Naive thymus-derived CD8-positive, alpha-beta T cell (primary cell): Measurements from ENCODE around the gene JAGN1. TPM values are rescaled to one million over a fixed set of nuclear protein-coding genes. Genes with fewer than 3 reads are reported as not detected.
"Not testable (repeated sequence)": the region's sequence is repeated elsewhere in the genome, so short reads cannot be mapped to it uniquely, and the experiment has no call there.

Experiments used
- ATAC-seq, 2 donors: fragments of 150-1000 bp; cut with Tn5 transposase in 1 of 2; sonication (Bioruptor Pico), chemical (Tn5 transposase) in 1 of 2; 1 replicate in 1 of 2; 2 replicates in 1 of 2; pipeline ENCODE4 v1.10.0; 2021; ENCODE audit warnings: mild to moderate bottlenecking in 2 of 2, moderate library complexity in 2 of 2
- POLR2A ChIA-PET: fragments of 350-600 bp; sonication (Branson Sonifier 250); formaldehyde crosslinking; loops from one replicate; lab custom pipeline; 2021; ENCODE audit warnings: antibody characterized with exemption; lab: Charles Lee
- DNase-seq, 10 donors: peaks; one replicate each; pipeline versions ENCODE4 v3.0.0 to v3.0.0-alpha.2; 2020 to 2022
- H3K27ac Mint-ChIP-seq, 10 donors: one replicate each; pipeline ENCODE4 v1.8.0; 2020 to 2022; ENCODE audit warnings: mild to moderate bottlenecking in 10 of 10, mixed read lengths in 10 of 10, moderate library complexity in 4 of 10, inconsistent platforms in 1 of 10
- H3K27me3 Mint-ChIP-seq, 5 donors: one replicate each; pipeline ENCODE4 v1.8.0; 2021 to 2022; ENCODE audit warnings: mixed read lengths in 5 of 5
- H3K36me3 Mint-ChIP-seq, 3 donors: one replicate each; pipeline ENCODE4 v1.8.0; 2020 to 2022; ENCODE audit warnings: mixed read lengths in 3 of 3, mild to moderate bottlenecking in 2 of 3, inconsistent platforms in 1 of 3
- H3K4me1 Mint-ChIP-seq, 4 donors: one replicate each; pipeline ENCODE4 v1.8.0; 2021 to 2022; ENCODE audit warnings: mixed read lengths in 4 of 4
- H3K4me3 Mint-ChIP-seq, 10 donors: one replicate each; pipeline ENCODE4 v1.8.0; 2020 to 2022; ENCODE audit warnings: mild to moderate bottlenecking in 10 of 10, mixed read lengths in 10 of 10, moderate library complexity in 6 of 10, inconsistent platforms in 1 of 10
- H3K9me3 Mint-ChIP-seq, 9 donors: one replicate each; pipeline ENCODE4 v1.8.0; 2020 to 2022; ENCODE audit warnings: mixed read lengths in 9 of 9, mild to moderate bottlenecking in 3 of 9, inconsistent platforms in 1 of 9, moderate library complexity in 1 of 9
- polyA plus RNA-seq, 3 donors: library from polyadenylated mRNA; unstranded; fragments of 300-500 nt; fragmentation: Illumina TruSeq; gene quantifications; one replicate each; pipeline ENCODE4 v1.2.3, GENCODE V29; 2021
- total RNA-seq, 8 experiments: library from RNA in 2 of 8; stranded (reverse) in 2 of 8; gene quantifications; one replicate each; pipeline ENCODE4 v1.2.3 and lab custom pipeline; 2021 to 2026

The JAGN1 gene
- total and polyA plus RNA-seq, 5 experiments from 2014 or later, result 38.0 to 48.5 (median 39.8) TPM

DNA sequence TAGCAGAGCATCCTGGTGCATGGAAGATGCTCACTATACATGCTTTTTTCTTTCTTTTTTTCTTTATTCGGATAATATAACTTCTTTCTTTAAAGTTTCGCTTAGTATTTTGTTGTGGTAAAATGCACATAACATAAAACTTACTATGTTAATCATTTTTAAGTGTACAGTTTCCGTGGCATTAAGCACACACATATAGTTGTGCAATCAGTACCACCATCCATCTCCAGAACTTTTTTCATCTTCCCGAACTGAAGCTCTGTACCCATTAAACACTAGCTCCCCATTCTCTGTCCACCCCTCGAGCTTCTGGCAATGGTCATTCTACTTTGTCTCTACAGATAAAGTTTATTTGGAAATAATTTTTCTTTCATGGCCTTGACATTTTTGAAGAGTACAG, 1.0 kb upstream of the JAGN1 start:
- Mint-ChIP-seq H3K36me3 (peaks cover 5 to 23% (median 6%) of the 10 kb centered on the region in 3 donors), H3K27ac (peak overlapping the region in 9 of 10 donors; percentile 94 to 100 (median 100)), H3K27me3 (no peaks in the 10 kb centered on the region), H3K9me3 (peaks cover 0 to 2% (median 0%) of the 10 kb centered on the region in 9 donors), H3K4me1 (peaks cover 17 to 34% (median 33%) of the 10 kb centered on the region in 4 donors), H3K4me3 (peak overlapping the region in 5 of 10 donors; percentile 93 to 99 (median 97))
- POLR2A ChIA-PET, result interaction anchor here (0.6 to 3.5 kb wide), 8 partner anchors 12 to 493 kb away, joined by 3 to 52 read pairs (median 7); partner anchors contain the start of genes CRELD1, IL17RE and TTLL3
- ATAC-seq (no peak), DNase-seq (no peak)

DNA sequence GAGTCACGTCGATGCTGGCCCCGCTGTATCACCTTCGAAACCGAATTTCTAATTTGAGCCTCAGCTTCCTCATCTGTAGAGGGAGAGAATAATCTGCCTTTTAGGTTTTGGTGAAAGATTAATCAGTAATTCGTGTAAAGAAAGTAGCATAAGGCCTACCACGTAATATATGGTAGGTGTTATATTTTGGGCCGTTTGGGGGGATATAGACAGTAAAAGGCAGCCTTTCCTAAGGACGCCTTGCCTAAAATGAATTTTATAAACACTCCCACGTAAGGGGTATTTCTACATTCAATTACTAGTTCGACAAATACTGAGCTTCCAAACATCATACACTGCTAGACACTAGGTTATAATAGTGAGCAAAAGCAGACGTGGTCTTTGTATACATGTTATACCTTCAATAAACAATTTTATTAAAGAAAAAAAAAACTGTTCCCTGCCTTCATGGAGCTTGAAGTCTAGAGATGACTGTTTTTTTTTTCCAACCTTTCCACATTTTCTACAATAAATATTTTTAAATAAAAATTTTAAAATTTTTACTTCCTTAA, 737 bp downstream of the JAGN1 start:
- H3K27ac Mint-ChIP-seq, result peak overlapping the region; percentile 94 to 100 (median 100)
- no peak for DNase-seq
- H3K9me3 Mint-ChIP-seq, result peaks cover 0 to 2% (median 0%) of the 10 kb centered on the region in 9 donors
- ATAC-seq, result peak in 1 of 2 donors; percentile 0
- H3K36me3 Mint-ChIP-seq, result peaks cover 5 to 30% (median 6%) of the 10 kb centered on the region in 3 donors
- no peaks in the 10 kb centered on the region for H3K27me3 Mint-ChIP-seq
- POLR2A ChIA-PET, result interaction anchor here (0.5 to 3.5 kb wide), 17 partner anchors 10 to 528 kb away, joined by 3 to 52 read pairs (median 4); partner anchors contain the start of genes BRPF1, CRELD1, IL17RE and MTMR14
- peaks cover 23 to 49% (median 44%) of the 10 kb centered on the region in 4 donors for H3K4me1 Mint-ChIP-seq
- H3K4me3 Mint-ChIP-seq, result peak overlapping the region; percentile 93 to 99 (median 96)

DNA sequence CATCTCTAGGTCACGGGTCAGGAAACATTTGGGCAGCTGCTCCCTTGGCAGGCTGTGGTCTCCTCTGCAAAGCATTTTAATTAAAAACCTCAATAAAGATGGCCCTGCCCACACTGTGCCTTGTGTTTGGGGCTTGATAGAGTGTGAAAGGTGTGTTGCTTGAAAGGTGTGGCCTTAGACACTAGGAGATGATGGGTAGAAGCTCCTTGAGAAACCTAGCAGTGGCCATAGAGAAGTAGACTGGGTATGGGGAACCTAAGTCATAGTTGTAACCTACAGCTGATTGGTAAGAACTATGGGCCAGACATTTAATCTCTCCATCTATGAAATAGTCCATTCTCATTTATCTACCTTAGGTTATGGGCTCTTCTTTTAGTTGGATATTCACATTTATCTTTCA, 3.3 kb downstream of the JAGN1 start:
- H3K27ac Mint-ChIP-seq, result peak overlapping the region in 7 of 10 donors; percentile 26 to 81 (median 73)
- ATAC-seq (no peak), DNase-seq (no peak)
- no peaks in the 10 kb centered on the region for H3K27me3 Mint-ChIP-seq
- H3K4me3 Mint-ChIP-seq, result peak overlapping the region in 3 of 10 donors; percentile 8 to 45 (median 18)
- POLR2A ChIA-PET, result interaction anchor here (1.0 to 3.9 kb wide), 4 partner anchors 10 to 93 kb away, joined by 3 to 17 read pairs (median 6); partner anchors contain the start of genes CRELD1 and EMC3
- peaks cover 0 to 2% (median 0%) of the 10 kb centered on the region in 9 donors for H3K9me3 Mint-ChIP-seq
- H3K4me1 Mint-ChIP-seq, result peaks cover 29 to 66% (median 60%) of the 10 kb centered on the region in 4 donors
- peaks cover 5 to 30% (median 6%) of the 10 kb centered on the region in 3 donors for H3K36me3 Mint-ChIP-seq

DNA sequence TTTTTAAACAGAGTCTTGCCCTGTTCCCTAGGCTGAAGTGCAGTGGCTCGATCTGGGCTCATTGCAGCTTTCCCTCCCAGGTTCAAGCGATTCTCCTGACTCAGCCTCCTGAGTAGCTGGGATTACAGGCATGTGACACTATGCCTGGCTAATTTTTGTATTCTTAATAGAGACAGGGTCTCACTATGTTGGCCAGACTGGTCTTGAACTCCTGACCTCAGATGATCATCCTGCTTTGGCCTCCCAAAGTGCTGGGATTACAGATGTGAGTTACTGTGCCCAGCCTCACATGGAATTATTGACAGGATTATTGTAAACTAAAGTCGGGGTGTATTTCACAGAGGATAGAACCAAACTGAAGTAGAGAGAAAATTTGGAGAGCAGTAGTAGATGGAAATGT, 5.3 kb downstream of the JAGN1 start:
- Mint-ChIP-seq H3K36me3 (peaks cover 5 to 30% (median 6%) of the 10 kb centered on the region in 3 donors), H3K4me1 (peaks cover 27 to 64% (median 58%) of the 10 kb centered on the region in 4 donors), H3K27ac (peak overlapping the region in 7 of 10 donors; percentile 9 to 79 (median 61))
- not testable (repeated sequence) for H3K9me3 Mint-ChIP-seq, H3K4me3 Mint-ChIP-seq, DNase-seq, ATAC-seq, H3K27me3 Mint-ChIP-seq
- POLR2A ChIA-PET, result interaction anchor here (3.9 kb wide), 1 partner anchor 38 kb away, joined by 17 read pairs; the partner anchor contains the start of gene CRELD1

DNA sequence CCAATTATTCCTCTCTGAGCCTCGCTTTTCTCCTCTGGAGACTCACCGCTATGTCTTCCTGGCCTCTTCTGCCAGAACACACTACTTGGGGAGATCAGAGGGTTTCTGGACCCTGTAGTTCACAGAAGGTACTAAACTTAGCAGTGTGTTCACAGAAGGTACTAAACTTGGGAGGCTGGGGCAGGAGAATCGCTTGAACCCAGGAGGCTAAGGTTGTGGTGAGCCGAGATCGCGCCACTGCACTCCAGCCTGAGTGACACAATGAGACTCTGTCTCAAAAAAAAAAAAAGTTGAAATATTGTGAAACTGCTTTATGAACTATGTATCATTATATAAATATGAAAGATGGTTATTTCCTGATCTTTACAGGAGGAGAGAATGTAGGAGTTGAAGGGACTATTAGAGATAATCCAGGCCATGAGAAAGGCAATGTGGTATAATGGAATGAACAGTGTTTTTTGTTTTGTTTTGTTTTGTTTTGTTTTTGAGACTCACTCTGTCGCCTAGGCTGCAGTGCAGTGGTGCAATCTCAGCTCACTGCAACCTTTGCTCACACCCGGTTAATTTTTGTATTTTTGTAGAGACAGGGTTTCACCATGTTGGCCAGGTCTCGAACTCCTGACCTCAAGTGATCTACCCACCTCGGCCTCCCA, 6.5 kb downstream of the JAGN1 start:
- not testable (repeated sequence) for H3K4me3 Mint-ChIP-seq, DNase-seq, H3K9me3 Mint-ChIP-seq, ATAC-seq, H3K27me3 Mint-ChIP-seq
- Mint-ChIP-seq H3K4me1 (peaks cover 22 to 61% (median 56%) of the 10 kb centered on the region in 4 donors), H3K36me3 (peaks cover 5 to 30% (median 6%) of the 10 kb centered on the region in 3 donors), H3K27ac (peak overlapping the region in 9 of 10 donors; percentile 41 to 84 (median 64))
- POLR2A ChIA-PET, result interaction anchor here (1.3 kb wide), 1 partner anchor 37 kb away, joined by 4 read pairs; the partner anchor contains the start of gene CRELD1

DNA sequence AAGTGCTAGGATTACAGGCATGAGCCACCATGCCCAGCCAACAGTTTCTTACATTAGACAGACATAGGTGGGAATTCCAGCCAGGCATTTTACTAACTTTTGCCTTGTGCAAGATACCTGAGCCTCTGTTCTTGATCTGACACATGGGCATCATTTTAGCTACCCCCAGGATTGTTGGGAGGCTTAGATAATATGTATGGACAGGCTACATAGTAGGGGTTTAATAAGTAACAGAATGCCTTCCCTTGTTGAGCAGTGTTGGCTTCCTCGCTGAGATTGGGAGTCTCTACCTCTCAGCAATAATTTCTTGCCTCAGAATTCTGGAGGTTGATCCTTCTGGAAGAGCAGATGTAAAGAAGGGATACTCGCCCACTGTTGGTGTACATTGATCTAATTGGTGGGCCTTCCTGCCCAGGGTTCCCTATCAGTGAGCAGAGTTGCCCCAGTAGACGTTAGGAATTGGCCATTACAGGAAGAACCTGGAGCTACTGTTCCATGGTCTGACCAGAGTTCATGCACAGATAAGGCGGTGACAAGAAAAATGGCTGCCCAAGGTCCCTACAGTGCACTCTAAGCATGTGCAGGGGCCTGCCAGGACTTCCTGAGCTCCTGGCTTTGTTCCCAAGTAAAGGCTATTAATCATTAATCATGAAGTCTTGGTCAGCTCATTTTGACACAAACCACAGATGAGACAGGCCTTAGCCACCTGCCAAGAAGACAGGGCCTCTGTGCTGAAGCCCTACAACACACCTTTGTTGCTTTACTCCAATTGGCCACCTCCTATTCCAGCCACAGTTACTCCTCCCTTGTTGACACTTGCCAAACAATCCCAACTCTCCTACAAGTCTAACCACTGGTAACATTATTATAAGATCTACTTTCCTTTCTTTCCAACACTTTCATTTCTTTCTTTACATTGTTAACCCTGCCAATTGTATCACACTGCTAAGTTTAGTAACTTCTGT, 7.3 kb downstream of the JAGN1 start:
- Mint-ChIP-seq H3K4me3 (no peak overlapping the region), H3K27me3 (no peaks in the 10 kb centered on the region), H3K9me3 (peaks cover 0 to 2% (median 0%) of the 10 kb centered on the region in 9 donors), H3K36me3 (peaks cover 5 to 23% (median 6%) of the 10 kb centered on the region in 3 donors), H3K27ac (peak overlapping the region; percentile 31 to 91 (median 78)), H3K4me1 (peaks cover 24 to 64% (median 57%) of the 10 kb centered on the region in 4 donors)
- ATAC-seq (no peak), DNase-seq (no peak)
- POLR2A ChIA-PET, result interaction anchor here (1.3 kb wide), 1 partner anchor 36 kb away, joined by 4 read pairs; the partner anchor contains the start of gene CRELD1

DNA sequence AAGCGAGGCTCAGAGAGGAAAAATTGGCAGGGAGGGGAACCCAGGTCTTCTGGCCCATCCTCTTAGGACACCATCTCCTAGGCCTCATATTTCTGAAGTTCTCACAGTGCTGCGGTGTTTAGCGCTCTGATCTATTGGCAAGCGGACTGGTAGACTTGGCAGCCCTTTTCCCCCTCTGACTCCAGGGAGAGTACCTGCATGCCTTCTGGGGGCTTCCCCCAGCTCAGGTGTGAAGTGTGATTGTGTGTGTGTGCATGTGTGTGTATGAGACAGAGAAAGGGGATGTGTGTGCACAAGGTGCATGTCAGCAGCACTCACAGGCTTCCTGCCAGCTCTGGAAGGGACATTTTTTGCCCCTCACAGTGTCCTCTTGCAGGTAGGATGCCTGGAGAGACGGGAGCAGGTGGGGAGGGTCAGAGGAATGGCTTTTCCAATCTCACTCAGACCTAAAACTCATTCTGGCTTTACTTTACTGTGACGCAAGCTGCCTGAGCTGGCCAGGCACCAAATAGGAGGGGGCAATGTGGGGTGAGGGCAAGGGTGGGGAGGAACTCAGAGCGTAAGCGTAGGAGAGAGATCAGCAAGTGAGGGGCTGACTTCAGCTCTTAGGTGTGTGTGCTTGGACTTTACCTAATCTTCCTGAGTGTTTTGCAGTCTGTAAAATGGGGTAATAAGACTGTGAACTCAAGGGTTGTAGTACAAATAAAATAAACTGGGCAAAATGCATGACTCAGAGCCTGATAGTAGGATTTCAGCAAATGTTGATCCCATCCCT, 8.2 kb downstream of the JAGN1 start:
- no peaks in the 10 kb centered on the region for H3K27me3 Mint-ChIP-seq
- ATAC-seq (no peak), DNase-seq (no peak)
- H3K4me1 Mint-ChIP-seq, result peaks cover 22 to 65% (median 57%) of the 10 kb centered on the region in 4 donors
- peak overlapping the region; percentile 63 to 91 (median 74) for H3K27ac Mint-ChIP-seq
- peaks cover 2 to 13% (median 6%) of the 10 kb centered on the region in 3 donors for H3K36me3 Mint-ChIP-seq
- no peak overlapping the region for H3K4me3 Mint-ChIP-seq
- peaks cover 0 to 2% (median 0%) of the 10 kb centered on the region in 9 donors for H3K9me3 Mint-ChIP-seq
- POLR2A ChIA-PET, result no interaction called here

DNA sequence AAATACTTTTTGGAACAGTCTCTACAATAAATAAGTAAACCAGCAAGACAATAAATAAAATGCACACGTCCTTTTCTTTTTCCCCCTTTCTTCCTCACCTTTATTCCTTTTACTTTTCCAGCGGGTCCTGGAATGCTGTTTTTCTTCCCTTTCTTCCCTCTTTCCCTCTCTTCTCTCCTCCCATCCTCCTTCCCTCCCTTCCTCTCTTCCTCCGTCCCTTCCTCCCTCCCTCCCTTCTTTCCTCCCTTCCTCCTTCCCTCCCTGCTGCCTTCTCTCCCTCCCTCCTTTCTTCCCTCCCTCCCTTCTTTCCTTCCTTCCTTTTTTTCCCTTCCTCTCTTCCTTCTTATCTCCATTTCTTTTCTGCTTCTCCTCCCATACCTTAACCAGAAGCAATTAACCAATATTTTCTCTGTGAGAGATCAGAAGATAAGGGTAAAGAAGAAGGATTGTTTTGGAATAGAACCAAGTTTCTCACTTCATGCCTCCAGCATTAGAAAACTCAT, 8.9 kb downstream of the JAGN1 start:
- no peaks in the 10 kb centered on the region for H3K27me3 Mint-ChIP-seq
- POLR2A ChIA-PET, result no interaction called here
- H3K27ac Mint-ChIP-seq, result peak overlapping the region in 5 of 10 donors; percentile 36 to 91 (median 65)
- no peak for ATAC-seq
- peaks cover 19 to 60% (median 51%) of the 10 kb centered on the region in 4 donors for H3K4me1 Mint-ChIP-seq
- peaks cover 0 to 7% (median 0%) of the 10 kb centered on the region in 3 donors for H3K36me3 Mint-ChIP-seq
- no peak overlapping the region for H3K4me3 Mint-ChIP-seq
- DNase-seq, result no peak
- H3K9me3 Mint-ChIP-seq, result peaks cover 0 to 2% (median 0%) of the 10 kb centered on the region in 9 donors

DNA sequence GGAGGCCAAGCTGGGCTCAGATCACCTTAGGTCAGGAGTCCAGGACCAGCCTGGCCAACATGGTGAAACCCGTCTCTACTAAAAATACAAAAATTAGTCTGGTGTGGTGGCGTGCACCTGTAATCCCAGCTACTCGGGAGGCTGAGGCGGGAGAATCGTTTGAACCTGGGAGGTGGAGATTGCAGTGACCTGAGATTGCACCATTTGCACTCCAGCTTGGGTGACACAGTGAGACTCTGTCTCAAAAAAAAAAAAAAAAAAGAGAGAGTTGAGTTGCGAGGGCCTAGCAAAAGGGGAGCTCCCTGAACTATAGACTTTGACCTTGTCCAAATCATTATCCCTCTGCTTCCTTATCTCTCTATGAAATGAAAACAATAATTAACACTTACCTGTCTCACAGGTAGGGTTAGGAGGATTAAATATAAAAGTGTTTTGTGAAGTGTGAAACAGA, 10.6 kb downstream of the JAGN1 start:
- POLR2A ChIA-PET, result interaction anchor here (0.7 to 3.9 kb wide), 3 partner anchors 10 to 115 kb away, joined by 3 to 23 read pairs (median 6); partner anchors contain the start of gene JAGN1
- Mint-ChIP-seq H3K27ac (peak overlapping the region in 1 of 10 donors; percentile 61), H3K4me1 (peaks cover 14 to 50% (median 40%) of the 10 kb centered on the region in 4 donors), H3K4me3 (peak overlapping the region in 1 of 10 donors; percentile 52)
- not testable (repeated sequence) for H3K36me3 Mint-ChIP-seq, H3K9me3 Mint-ChIP-seq, DNase-seq, ATAC-seq, H3K27me3 Mint-ChIP-seq

DNA sequence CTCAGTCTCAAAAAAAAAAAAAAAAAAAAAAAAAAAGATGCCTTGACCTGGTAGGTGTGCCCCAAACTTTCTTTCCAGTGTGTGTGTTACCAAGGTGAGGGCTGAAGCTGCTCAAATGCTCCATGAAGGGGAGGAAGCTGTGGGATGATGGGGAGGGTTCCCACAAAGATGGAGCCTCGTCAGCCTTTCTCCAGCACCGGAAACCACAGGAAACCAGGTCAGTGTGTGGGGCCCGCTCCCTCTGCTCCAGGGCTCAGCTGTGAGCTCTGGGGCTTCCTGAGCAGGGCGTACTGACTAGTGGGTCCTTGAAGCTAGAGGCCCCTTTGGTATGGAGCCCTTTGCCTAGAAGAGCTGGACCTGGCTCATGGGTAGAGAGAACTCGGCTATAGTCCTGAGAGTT, 11.6 kb downstream of the JAGN1 start:
- Mint-ChIP-seq H3K27ac (peak overlapping the region in 7 of 10 donors; percentile 13 to 86 (median 63)), H3K36me3 (no peaks in the 10 kb centered on the region), H3K4me3 (peak overlapping the region in 7 of 10 donors; percentile 44 to 74 (median 62)), H3K9me3 (no peaks in the 10 kb centered on the region), H3K27me3 (peaks cover 0 to 1% (median 0%) of the 10 kb centered on the region in 5 donors), H3K4me1 (peaks cover 14 to 41% (median 33%) of the 10 kb centered on the region in 4 donors)
- peak; percentile 51 to 62 for ATAC-seq
- DNase-seq, result no peak
- POLR2A ChIA-PET, result interaction anchor here (0.5 to 3.9 kb wide), 5 partner anchors 11 to 169 kb away, joined by 3 to 23 read pairs (median 4); partner anchors contain the start of gene JAGN1
